SK-N-SH (cell line): ENCODE data around the gene APPL1. TPM values are rescaled to one million over a fixed set of nuclear protein-coding genes. Genes with fewer than 3 reads are reported as not detected.

Experiments
- CTCF ChIA-PET: fragments of 300-600, 350-600 bp; formaldehyde crosslinking; extraction: SDS; loops from one replicate; lab custom pipeline; 2021; lab: Yijun Ruan, JAX
- POLR2A ChIA-PET: fragments of 350-600 bp; sonication (Branson Sonifier 250); formaldehyde crosslinking; extraction: SDS; loops from one replicate; lab custom pipeline; 2020; ENCODE audit warnings: antibody characterized with exemption, inconsistent platforms; lab: Yijun Ruan, JAX
- DNase-seq: peaks from one replicate; pipeline ENCODE4 v3.0.0; 2012
- H2AFZ ChIP-seq: fragments of 200-600 bp; sonication (generic); 2 replicates; pipeline ENCODE4 v1.8.1; 2016; ENCODE audit warnings: antibody characterized with exemption, mild to moderate bottlenecking, low read depth
- H3F3A ChIP-seq: fragments of 200-600 bp; sonication (generic); replicated peaks from 2 replicates; pipeline ENCODE3; 2016; ENCODE audit warnings: antibody characterized with exemption, mild to moderate bottlenecking; ENCODE audit not compliant: insufficient read depth
- H3K27ac ChIP-seq, 2 experiments: fragments of 200-500 bp in 1 of 2; fragments of 200-600 bp in 1 of 2; sonication (Bioruptor generic) in 1 of 2; sonication (generic), shearing (Covaris generic) in 1 of 2; 2 replicates each; pipeline versions ENCODE4 v1.5.1 to v1.6.1; 2014 to 2016; ENCODE audit warnings: low read depth in 2 of 2, inconsistent platforms in 1 of 2, low read length in 1 of 2, mild to moderate bottlenecking in 1 of 2, mixed read lengths in 1 of 2
- H3K27me3 ChIP-seq: fragments of 200-600 bp; sonication (generic), shearing (Covaris generic); 2 replicates; pipeline ENCODE4 v1.6.1; 2016; ENCODE audit warnings: mixed run types; ENCODE audit not compliant: insufficient read depth
- H3K36me3 ChIP-seq, 2 experiments: fragments of 200-500 bp in 1 of 2; fragments of 200-600 bp in 1 of 2; sonication (Bioruptor generic) in 1 of 2; sonication (generic) in 1 of 2; replicated peaks in 1 of 2; 2 replicates each; pipeline versions ENCODE3 to v1.5.1; 2014 to 2016; ENCODE audit warnings: low read length in 1 of 2, mild to moderate bottlenecking in 1 of 2; ENCODE audit not compliant: insufficient read depth in 2 of 2, control insufficient read depth in 1 of 2
- H3K4me1 ChIP-seq, 2 experiments: fragments of 200-500 bp in 1 of 2; fragments of 200-600 bp in 1 of 2; sonication (Bioruptor generic) in 1 of 2; sonication (generic), shearing (Covaris generic) in 1 of 2; 2 replicates each; pipeline versions ENCODE4 v1.5.1 to v1.6.1; 2014 to 2016; ENCODE audit warnings: low read depth in 1 of 2, low read length in 1 of 2, mixed run types in 1 of 2; ENCODE audit not compliant: insufficient read depth in 2 of 2, control insufficient read depth in 1 of 2
- H3K4me2 ChIP-seq: fragments of 200-600 bp; sonication (generic), shearing (Covaris generic); 2 replicates; pipeline ENCODE4 v1.6.1; 2017; ENCODE audit warnings: mixed run types
- H3K4me3 ChIP-seq, 2 experiments: fragments of 200-500 bp in 1 of 2; fragments of 200-600 bp in 1 of 2; sonication (Bioruptor generic) in 1 of 2; sonication (generic), shearing (Covaris generic) in 1 of 2; 2 replicates each; pipeline versions ENCODE4 v1.5.1 to v1.8.1; 2014 to 2016; ENCODE audit warnings: low read depth in 2 of 2, inconsistent platforms in 1 of 2, low read length in 1 of 2, mild to moderate bottlenecking in 1 of 2, mixed read lengths in 1 of 2, moderate library complexity in 1 of 2
- H3K79me2 ChIP-seq: fragments of 200-600 bp; sonication (generic); 2 replicates; pipeline ENCODE4 v1.8.1; 2017; ENCODE audit warnings: mild to moderate bottlenecking; ENCODE audit not compliant: insufficient read depth
- H3K9ac ChIP-seq: fragments of 200-600 bp; sonication (generic); 2 replicates; pipeline ENCODE4 v1.6.1; 2017; ENCODE audit warnings: mixed run types
- H3K9me2 ChIP-seq: fragments of 200-600 bp; sonication (generic); 2 replicates; pipeline ENCODE4 v1.6.1; 2017; ENCODE audit warnings: mixed run types
- H3K9me3 ChIP-seq: fragments of 200-600 bp; sonication (generic); 2 replicates; pipeline ENCODE4 v1.6.1; 2017; ENCODE audit warnings: mixed run types, mild to moderate bottlenecking, moderate library complexity
- H4K20me1 ChIP-seq: fragments of 200-600 bp; sonication (generic); 2 replicates; pipeline ENCODE4 v1.6.1; 2017; ENCODE audit warnings: mild to moderate bottlenecking, mixed run types; ENCODE audit not compliant: insufficient read depth
- FOXJ3 ChIP-seq: sonication (generic); formaldehyde crosslinking; IDR thresholded peaks from 2 replicates; pipeline ENCODE4 v1.5.1; 2020; ENCODE audit warnings: mild to moderate bottlenecking, missing genetic modification reagents
- GATA2 ChIP-seq: sonication (generic); formaldehyde crosslinking; IDR thresholded peaks from 2 replicates; pipeline ENCODE4 v1.5.0; 2020; ENCODE audit warnings: mild to moderate bottlenecking, missing genetic modification reagents
- RFX5 ChIP-seq: IDR thresholded peaks from 2 replicates; pipeline ENCODE4 v1.6.1; 2012; ENCODE audit warnings: mild to moderate bottlenecking, improper control_type of control experiment, low read length
- TAF1 ChIP-seq: IDR thresholded peaks from 2 replicates; pipeline ENCODE4 v1.6.1; 2012; ENCODE audit warnings: low read depth, mild to moderate bottlenecking, low read length, moderate library complexity, borderline replicate concordance
- YY1 ChIP-seq: IDR thresholded peaks from 2 replicates; pipeline ENCODE4 v1.4.0; 2012; ENCODE audit warnings: low read depth, mild to moderate bottlenecking
- WGBS: methylation state at CpG from one replicate; pipeline ENCODE4 v1.1.6; 2017; ENCODE audit warnings: low lambda C conversion rate; 5-methylcytosine and 5-hydroxymethylcytosine counted together
- polyA plus RNA-seq, 3 experiments: library from polyadenylated mRNA; depleted of rRNA; stranded (reverse); fragments of >200 nt; gene quantifications; 2 replicates each; pipeline ENCODE4 v1.2.3, GENCODE V29; 2012
- TF ChIP-seq, protein P1 (sequence below): fragments of 150-350 bp; IDR thresholded peaks from 2 replicates; pipeline ENCODE4 v1.6.1; 2017; ENCODE audit warnings: antibody characterized with exemption, low read length, low read depth, borderline replicate concordance
- TF ChIP-seq, protein P2 (sequence below): IDR thresholded peaks from 2 replicates; pipeline ENCODE4 v1.4.0; 2012; ENCODE audit warnings: low read depth, borderline replicate concordance
- TF ChIP-seq, protein P3 (sequence below): IDR thresholded peaks from 2 replicates; pipeline ENCODE4 v1.4.0; 2012; ENCODE audit warnings: low read depth

The APPL1 gene
- polyA plus RNA-seq, 1 of the 3 experiments (the other 2 are of a cell fraction) = 6.9 TPM

- TF ChIP-seq, protein P1, sequence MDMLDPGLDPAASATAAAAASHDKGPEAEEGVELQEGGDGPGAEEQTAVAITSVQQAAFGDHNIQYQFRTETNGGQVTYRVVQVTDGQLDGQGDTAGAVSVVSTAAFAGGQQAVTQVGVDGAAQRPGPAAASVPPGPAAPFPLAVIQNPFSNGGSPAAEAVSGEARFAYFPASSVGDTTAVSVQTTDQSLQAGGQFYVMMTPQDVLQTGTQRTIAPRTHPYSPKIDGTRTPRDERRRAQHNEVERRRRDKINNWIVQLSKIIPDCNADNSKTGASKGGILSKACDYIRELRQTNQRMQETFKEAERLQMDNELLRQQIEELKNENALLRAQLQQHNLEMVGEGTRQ = no peak
- no peak for TF ChIP-seq YY1
- TF ChIP-seq, protein P2, sequence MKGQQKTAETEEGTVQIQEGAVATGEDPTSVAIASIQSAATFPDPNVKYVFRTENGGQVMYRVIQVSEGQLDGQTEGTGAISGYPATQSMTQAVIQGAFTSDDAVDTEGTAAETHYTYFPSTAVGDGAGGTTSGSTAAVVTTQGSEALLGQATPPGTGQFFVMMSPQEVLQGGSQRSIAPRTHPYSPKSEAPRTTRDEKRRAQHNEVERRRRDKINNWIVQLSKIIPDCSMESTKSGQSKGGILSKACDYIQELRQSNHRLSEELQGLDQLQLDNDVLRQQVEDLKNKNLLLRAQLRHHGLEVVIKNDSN = no peak
- no peak for TF ChIP-seq FOXJ3
- TF ChIP-seq, protein P3, sequence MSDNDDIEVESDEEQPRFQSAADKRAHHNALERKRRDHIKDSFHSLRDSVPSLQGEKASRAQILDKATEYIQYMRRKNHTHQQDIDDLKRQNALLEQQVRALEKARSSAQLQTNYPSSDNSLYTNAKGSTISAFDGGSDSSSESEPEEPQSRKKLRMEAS = no peak
- TF ChIP-seq, all 33 proteins: peak for 0
Observed at GRCh38 chr3:57309769-57310360, 82.3 kb downstream of the APPL1 start (continued).

DNA sequence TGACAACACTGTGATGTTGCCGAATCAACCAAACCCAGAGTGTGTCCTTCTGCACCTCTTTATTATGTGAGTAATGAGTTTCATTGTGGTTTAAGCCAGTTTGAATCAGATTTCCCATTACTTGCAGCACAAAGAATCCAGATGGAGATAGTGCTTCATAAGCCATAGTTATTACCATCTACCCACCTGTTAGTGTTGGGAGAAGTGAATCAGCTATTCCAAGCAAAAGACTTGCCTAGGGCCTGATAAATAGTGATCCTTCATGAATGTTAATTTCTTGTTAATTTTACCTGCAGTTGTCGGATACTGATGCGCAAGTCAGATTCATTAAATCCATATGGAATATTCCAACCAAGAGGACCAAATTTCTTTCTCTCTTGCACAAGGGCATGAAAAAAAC is 86.7 kb downstream of the APPL1 start:
- CTCF ChIA-PET = no interaction called here

More for the DNA sequence above, 86.7 kb downstream of the APPL1 start:
- no peaks in the 10 kb centered on the region for H3F3A ChIP-seq
- no peak overlapping the region for H3K4me3 ChIP-seq
- H3K9me3 ChIP-seq = no peaks in the 10 kb centered on the region; the same call in 1 of the 2 replicates
- WGBS = 83% methylated on average over 3 of the region's 3 CpGs
- H3K4me2 ChIP-seq = no peak overlapping the region
- no peak overlapping the region for H3K27ac ChIP-seq
- H3K4me1 ChIP-seq = no peaks in the 10 kb centered on the region
- no peak for TF ChIP-seq TAF1
- TF ChIP-seq GATA2 = no peak
- TF ChIP-seq, protein P1 = no peak
- no peak for TF ChIP-seq RFX5
- TF ChIP-seq, all 33 proteins: peak for 0
- H3K27me3 ChIP-seq = peaks cover 13% of the 10 kb centered on the region; the same call in 1 of the 2 replicates
- no peak for DNase-seq
- no peak overlapping the region for H2AFZ ChIP-seq
- POLR2A ChIA-PET = no interaction called here
- no peaks in the 10 kb centered on the region for H3K36me3 ChIP-seq
- no peaks in the 10 kb centered on the region for H3K9me2 ChIP-seq
- H3K9ac ChIP-seq = no peak overlapping the region
- H4K20me1 ChIP-seq = no peaks in the 10 kb centered on the region
- H3K79me2 ChIP-seq = no peaks in the 10 kb centered on the region

Other genes with a start within 250 kb of the APPL1 start
- 0.24 and 0.33 TPM in 2 replicates for gene SPATA12, start 167.1 kb upstream of the APPL1 start, polyA plus RNA-seq (2012; rRNA removed)
- 2.4 and 3.6 TPM in 2 replicates for gene IL17RD, start 62.4 kb upstream of the APPL1 start, polyA plus RNA-seq (2012; rRNA removed)
- gene HESX1, start 27.8 kb upstream of the APPL1 start, polyA plus RNA-seq (2012; rRNA removed) = 1.2 and 2.5 TPM in 2 replicates
- not detected in 2 replicates for gene ASB14, start 65.0 kb downstream of the APPL1 start, polyA plus RNA-seq (2012; rRNA removed)